WTC11 (cell line): ENCODE measurements around the gene LRRC1.

ENCODE experiments used
- AFF4 ChIP-seq: sonication (generic); formaldehyde crosslinking; IDR thresholded peaks from 2 replicates; pipeline ENCODE4 v1.8.1; 2023; ENCODE audit warnings: mild to moderate bottlenecking, missing genetic modification reagents, borderline replicate concordance
- ATF1 ChIP-seq: sonication (generic); formaldehyde crosslinking; IDR thresholded peaks from 2 replicates; pipeline ENCODE4 v1.8.1; 2023; ENCODE audit warnings: mild to moderate bottlenecking, moderate library complexity, missing genetic modification reagents
- ATF2 ChIP-seq: sonication (generic); formaldehyde crosslinking; IDR thresholded peaks from 2 replicates; pipeline ENCODE4 v1.8.1; 2022; ENCODE audit warnings: low read depth, missing genetic modification reagents, borderline replicate concordance
- CTCF ChIP-seq: fragments of 200-600 bp; IDR thresholded peaks from 2 replicates; pipeline ENCODE4 v1.8.0; 2022; ENCODE audit warnings: antibody characterized with exemption
- FOXK1 ChIP-seq: sonication (generic); formaldehyde crosslinking; IDR thresholded peaks from 2 replicates; pipeline ENCODE4 v1.8.0; 2022; ENCODE audit warnings: mild to moderate bottlenecking, moderate library complexity, missing genetic modification reagents
- HMGXB4 ChIP-seq: sonication (generic); formaldehyde crosslinking; IDR thresholded peaks from 2 replicates; pipeline ENCODE4 v1.8.1; 2023; ENCODE audit warnings: mild to moderate bottlenecking, moderate library complexity, missing genetic modification reagents
- MAX ChIP-seq: sonication (generic); formaldehyde crosslinking; IDR thresholded peaks from 2 replicates; pipeline ENCODE4 v1.8.0; 2022; ENCODE audit warnings: mild to moderate bottlenecking, missing genetic modification reagents
- NFE2L1 ChIP-seq: sonication (generic); formaldehyde crosslinking; IDR thresholded peaks from 2 replicates; pipeline ENCODE4 v1.8.1; 2023; ENCODE audit warnings: missing genetic modification reagents
- TCF7 ChIP-seq: sonication (generic); formaldehyde crosslinking; IDR thresholded peaks from 2 replicates; pipeline ENCODE4 v1.8.0; 2022; ENCODE audit warnings: mild to moderate bottlenecking, low read depth, missing genetic modification reagents, moderate library complexity
- TEAD1 ChIP-seq: sonication (generic); formaldehyde crosslinking; IDR thresholded peaks from 2 replicates; pipeline ENCODE4 v1.8.0; 2022; ENCODE audit warnings: mild to moderate bottlenecking, missing genetic modification reagents

GRCh38 chr6:53967415-53967814, 172.6 kb downstream of the LRRC1 start:
- TF ChIP-seq FOXK1 (CRISPR knock-in tag) (no peak), CTCF (no peak), TCF7 (CRISPR knock-in tag) (no peak), ATF1 (no peak), MAX (CRISPR knock-in tag) (no peak), ATF2 (CRISPR knock-in tag) (no peak), AFF4 (no peak), HMGXB4 (CRISPR knock-in tag) (no peak), TEAD1 (CRISPR knock-in tag) (no peak), NFE2L1 (CRISPR knock-in tag) (no peak)
